ENCODE results near the gene SEPSECS.

DNA sequence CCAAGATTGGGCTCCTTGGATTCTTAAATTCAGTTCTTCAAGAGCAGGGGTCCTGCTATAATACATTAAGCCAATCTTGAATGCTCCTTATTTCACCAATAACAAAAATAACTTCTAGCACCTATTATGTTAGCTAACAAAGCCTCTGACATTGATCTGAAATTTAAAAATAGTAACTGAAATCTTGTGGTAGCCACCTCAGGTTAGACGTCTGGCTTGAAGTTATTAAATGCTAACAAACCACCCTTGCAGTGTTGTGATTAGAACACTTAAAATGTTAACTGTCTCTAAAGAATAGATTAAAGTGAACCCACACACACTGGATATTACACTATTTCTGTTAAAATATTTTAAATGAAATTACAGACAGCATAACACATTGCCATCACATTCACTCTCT lies 79.7 kb downstream of the SEPSECS start:
- TF ChIP-seq, protein P1, sequence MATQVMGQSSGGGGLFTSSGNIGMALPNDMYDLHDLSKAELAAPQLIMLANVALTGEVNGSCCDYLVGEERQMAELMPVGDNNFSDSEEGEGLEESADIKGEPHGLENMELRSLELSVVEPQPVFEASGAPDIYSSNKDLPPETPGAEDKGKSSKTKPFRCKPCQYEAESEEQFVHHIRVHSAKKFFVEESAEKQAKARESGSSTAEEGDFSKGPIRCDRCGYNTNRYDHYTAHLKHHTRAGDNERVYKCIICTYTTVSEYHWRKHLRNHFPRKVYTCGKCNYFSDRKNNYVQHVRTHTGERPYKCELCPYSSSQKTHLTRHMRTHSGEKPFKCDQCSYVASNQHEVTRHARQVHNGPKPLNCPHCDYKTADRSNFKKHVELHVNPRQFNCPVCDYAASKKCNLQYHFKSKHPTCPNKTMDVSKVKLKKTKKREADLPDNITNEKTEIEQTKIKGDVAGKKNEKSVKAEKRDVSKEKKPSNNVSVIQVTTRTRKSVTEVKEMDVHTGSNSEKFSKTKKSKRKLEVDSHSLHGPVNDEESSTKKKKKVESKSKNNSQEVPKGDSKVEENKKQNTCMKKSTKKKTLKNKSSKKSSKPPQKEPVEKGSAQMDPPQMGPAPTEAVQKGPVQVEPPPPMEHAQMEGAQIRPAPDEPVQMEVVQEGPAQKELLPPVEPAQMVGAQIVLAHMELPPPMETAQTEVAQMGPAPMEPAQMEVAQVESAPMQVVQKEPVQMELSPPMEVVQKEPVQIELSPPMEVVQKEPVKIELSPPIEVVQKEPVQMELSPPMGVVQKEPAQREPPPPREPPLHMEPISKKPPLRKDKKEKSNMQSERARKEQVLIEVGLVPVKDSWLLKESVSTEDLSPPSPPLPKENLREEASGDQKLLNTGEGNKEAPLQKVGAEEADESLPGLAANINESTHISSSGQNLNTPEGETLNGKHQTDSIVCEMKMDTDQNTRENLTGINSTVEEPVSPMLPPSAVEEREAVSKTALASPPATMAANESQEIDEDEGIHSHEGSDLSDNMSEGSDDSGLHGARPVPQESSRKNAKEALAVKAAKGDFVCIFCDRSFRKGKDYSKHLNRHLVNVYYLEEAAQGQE (IDR thresholded peaks at IDR 0.05; ENCODE audit: borderline replicate concordance in 1 of 2, low read depth in 1 of 2, low read length in 2 of 2), result no peak
- TF ChIP-seq ARHGAP35 (CRISPR knock-in tag; IDR thresholded peaks at IDR 0.05; ENCODE audit: borderline replicate concordance) (no peak), ERF (CRISPR knock-in tag; IDR thresholded peaks at IDR 0.05) (no peak), HNRNPK (IDR thresholded peaks at IDR 0.05; ENCODE audit: low read depth, low read length, poor library complexity, severe bottlenecking) (no peak), ZNF816 (CRISPR knock-in tag; IDR thresholded peaks at IDR 0.05; ENCODE audit: borderline replicate concordance) (no peak), YEATS4 (CRISPR knock-in tag; IDR thresholded peaks at IDR 0.05; ENCODE audit: borderline replicate concordance) (no peak), MAZ (IDR thresholded peaks at IDR 0.05; ENCODE audit: borderline replicate concordance, low read depth, low read length) (no peak), MAZ (CRISPR knock-in tag; IDR thresholded peaks at IDR 0.05; ENCODE audit: low read depth) (no peak), BRCA1 (CRISPR knock-in tag; IDR thresholded peaks at IDR 0.05) (no peak), POLR2A (IDR thresholded peaks at IDR 0.05; ENCODE audit: insufficient read depth in 1 of 2, low read depth in 2 of 2, low read length in 2 of 2) (no peak), WIZ (CRISPR knock-in tag; IDR thresholded peaks at IDR 0.05) (no peak), AGO1 (IDR thresholded peaks at IDR 0.05; ENCODE audit: low read depth, low read length, poor library complexity, severe bottlenecking) (no peak)
